ENCODE results near the gene COL10A1.

DNA sequence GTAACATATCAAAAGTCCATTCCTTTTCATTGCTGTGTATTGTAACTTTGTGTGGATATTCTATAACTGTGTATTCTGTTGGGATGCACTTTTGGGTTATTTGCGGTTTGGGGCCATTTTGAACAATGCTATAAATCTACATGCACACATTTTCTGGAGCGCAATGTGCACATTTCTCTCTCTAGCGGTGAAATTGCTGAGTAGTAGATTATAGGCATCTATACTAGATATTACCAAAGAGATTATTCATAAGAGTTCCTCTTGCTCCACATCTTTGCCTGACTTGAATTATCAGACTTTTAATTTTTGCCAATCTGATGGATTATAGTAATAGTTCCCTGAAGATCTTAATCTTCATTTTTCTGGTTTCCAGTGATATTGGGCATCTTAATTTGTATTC, 47.0 kb downstream of the COL10A1 start:
- TF ChIP-seq YY1 (tag by site-specific recombination; IDR thresholded peaks at IDR 0.05) (no peak), ZNF24 (tag by site-specific recombination; IDR thresholded peaks at IDR 0.05) (no peak), GFI1B (tag by site-specific recombination; IDR thresholded peaks at IDR 0.05) (no peak), ZNF701 (tag by site-specific recombination; IDR thresholded peaks at IDR 0.05) (no peak), OVOL3 (tag by site-specific recombination; IDR thresholded peaks at IDR 0.05) (no peak), ZBTB8A (tag by site-specific recombination; IDR thresholded peaks at IDR 0.05) (no peak), ZNF175 (tag by site-specific recombination; IDR thresholded peaks at IDR 0.05) (no peak), ZBTB21 (tag by site-specific recombination; IDR thresholded peaks at IDR 0.05) (no peak)
- TF ChIP-seq, protein P1, sequence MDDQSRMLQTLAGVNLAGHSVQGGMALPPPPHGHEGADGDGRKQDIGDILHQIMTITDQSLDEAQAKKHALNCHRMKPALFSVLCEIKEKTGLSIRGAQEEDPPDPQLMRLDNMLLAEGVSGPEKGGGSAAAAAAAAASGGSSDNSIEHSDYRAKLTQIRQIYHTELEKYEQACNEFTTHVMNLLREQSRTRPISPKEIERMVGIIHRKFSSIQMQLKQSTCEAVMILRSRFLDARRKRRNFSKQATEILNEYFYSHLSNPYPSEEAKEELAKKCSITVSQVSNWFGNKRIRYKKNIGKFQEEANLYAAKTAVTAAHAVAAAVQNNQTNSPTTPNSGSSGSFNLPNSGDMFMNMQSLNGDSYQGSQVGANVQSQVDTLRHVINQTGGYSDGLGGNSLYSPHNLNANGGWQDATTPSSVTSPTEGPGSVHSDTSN (CRISPR knock-in tag; IDR thresholded peaks at IDR 0.05) = no peak
- TF ChIP-seq, protein P2, sequence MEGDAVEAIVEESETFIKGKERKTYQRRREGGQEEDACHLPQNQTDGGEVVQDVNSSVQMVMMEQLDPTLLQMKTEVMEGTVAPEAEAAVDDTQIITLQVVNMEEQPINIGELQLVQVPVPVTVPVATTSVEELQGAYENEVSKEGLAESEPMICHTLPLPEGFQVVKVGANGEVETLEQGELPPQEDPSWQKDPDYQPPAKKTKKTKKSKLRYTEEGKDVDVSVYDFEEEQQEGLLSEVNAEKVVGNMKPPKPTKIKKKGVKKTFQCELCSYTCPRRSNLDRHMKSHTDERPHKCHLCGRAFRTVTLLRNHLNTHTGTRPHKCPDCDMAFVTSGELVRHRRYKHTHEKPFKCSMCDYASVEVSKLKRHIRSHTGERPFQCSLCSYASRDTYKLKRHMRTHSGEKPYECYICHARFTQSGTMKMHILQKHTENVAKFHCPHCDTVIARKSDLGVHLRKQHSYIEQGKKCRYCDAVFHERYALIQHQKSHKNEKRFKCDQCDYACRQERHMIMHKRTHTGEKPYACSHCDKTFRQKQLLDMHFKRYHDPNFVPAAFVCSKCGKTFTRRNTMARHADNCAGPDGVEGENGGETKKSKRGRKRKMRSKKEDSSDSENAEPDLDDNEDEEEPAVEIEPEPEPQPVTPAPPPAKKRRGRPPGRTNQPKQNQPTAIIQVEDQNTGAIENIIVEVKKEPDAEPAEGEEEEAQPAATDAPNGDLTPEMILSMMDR (tag by site-specific recombination; IDR thresholded peaks at IDR 0.05) = no peak

All from HEK293 (cell line).